NK-92 (cell line): ENCODE measurements around the gene INTS4.
"Not testable (repeated sequence)": the region's sequence is repeated elsewhere in the genome, so short reads cannot be mapped to it uniquely, and the experiment has no call there.

Source experiments
- DNase-seq: peaks from one replicate; lab custom pipeline; 2025; ENCODE audit not compliant: unreplicated experiment; lab: John Stamatoyannopoulos, UW

INTS4 gene

DNA sequence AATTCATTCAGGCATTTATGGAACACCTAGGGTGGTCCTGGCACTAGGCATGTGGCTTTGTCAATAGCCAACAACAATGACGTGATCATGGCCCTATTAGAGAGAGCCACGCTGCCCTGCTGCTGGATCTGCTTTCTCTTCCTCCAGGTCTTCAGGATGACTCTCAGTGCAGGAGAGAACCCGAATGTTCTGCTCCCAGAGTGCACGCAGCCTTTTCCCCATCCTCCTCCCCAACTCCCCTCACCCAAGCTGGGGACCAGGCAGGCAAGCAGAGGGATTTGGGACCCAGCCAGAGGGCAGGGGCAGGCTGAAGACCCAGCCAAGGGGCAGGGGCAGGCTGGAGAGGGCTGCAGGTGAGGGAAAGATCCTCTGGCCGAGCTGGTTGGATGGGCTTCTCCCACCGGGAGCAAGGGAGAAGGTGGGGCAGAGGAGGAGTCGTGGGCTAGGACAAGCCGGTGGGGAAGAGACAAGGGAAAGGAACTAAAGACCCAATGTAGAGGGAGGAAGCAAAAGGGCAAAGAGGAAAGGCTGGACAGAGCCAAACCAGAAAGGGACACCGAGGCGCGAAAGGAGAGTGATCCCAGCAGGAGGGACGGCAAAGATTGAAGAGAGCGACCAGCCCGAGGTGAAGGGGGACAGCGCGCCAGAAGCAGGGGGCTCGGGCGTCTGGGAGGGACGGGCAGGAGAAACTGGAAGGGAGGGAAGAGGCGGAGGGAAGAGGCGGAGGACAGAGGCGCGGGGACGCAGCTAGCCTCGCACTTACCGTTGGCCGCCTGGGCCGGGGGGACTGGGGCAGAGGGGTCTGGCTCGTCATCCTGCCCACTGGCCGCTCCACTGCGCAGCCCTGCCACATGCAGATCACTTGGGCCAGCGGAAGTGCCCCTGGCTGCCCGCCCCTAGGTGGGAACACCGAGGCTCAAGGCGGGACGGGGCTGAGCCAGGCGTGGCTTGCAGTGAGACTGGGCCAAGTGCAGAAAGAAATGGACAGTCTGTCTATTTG lies 28.2 kb upstream of the INTS4 start, which contains the start of gene KCTD14:
TSS of gene KCTD14 (minus strand) at position 880 of the 1,000 bp plus-strand sequence. CDS start at position 853, 27 bp downstream.
- no peak for DNase-seq

DNA sequence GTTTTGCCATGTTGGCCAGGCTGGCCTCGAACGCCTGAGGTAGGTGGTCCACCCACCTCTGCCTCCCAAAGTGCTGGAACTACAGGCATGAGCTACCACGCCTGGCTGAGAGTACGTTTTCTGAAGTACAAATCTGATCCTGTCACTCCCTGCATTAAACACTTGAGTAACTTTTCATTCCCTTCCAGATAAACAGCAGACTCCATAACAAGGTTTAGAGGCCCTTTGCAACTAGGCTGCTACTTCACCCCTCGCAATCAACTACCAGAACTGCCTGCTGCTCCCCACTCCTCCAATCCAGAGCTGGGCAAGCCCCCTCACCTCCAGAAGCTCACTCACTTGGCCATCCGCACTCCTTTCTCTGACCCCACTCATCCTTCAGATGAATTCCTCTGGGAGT lies 27.1 kb upstream of the INTS4 start:
- DNase-seq, result no peak

DNA sequence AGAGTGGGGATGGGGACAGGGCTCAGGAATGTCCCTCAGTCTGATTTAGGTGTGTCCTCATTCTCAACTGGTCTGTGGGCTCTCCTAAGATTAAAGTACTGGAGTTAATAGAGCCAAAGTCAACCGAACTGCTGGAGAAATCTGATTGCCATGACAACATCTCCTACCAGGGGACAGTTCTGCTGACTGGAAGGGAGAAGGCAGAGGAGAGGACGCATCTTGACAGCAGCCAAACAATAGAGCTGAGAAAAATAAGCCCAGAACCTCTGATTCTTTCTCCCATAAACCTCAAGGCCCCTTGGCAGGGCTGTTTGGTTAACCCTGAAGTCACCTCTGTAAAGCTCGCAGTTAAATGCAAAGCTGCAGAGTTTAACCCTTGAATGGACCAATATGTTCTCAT lies 25.8 kb upstream of the INTS4 start:
- DNase-seq, result no peak

DNA sequence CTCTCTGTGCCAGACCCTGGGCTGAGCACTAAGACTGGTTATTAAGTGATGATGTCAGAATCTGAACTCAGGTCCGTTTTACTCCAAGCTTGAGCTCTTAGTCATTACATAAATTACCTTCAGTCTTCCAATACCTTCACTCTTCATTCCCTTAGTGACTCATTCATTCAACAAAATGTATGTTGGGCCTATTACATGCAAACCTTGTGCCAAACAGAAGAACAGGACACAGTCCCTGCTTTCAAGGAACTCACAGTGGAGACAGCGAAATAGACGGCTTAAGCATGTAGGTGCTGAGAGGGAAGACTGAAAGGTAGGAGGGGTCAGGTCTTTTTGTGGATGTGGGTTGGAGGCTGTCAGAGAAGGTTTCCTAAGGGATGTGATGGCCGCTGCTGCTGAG lies 25.3 kb upstream of the INTS4 start:
- DNase-seq, result no peak

DNA sequence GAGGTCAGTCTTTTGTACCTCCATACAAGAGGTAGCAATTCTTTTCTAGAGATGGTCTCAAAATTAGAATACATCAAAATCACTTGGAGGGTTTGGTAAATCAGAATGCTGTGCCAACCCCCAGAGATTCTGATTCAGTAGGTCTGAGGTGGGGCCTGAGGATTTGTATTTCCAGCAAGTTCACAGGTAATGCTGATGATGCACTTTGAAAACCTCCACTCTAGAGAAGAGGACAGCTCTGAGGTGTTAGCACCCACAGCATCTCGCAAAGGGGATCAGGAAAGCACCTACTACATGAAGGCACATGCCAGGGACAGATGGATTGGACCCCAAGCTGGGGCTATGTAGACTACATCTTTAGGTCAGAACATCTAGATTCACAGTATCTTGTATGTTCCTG lies 21.4 kb upstream of the INTS4 start:
- no peak for DNase-seq

DNA sequence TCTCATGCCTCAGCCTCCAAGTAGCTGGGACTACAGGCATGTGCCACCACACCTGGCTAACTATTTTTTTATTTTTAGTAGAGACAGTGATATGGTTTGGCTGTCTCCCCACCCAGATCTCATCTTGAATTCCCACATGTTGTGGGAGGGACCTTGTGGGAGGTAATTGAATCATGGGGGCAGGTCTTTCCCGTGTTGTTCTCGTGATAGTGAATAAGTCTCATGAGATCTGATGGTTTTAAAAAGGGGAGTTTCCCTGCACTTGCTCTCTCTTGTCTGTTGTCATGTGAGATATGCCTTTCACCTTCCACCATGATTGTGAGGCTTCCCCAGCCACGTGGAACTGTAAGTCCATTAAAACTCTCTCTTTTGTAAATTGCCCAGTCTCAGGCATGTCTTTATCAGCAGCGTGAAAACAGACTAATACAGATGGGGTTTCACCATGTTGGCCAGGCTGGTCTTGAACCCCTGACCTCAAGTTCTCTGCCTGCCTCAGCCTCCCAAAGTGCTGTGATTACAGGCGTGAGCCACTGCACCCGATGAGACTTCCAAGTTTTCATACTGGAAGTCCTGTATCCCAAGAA lies 20.6 kb upstream of the INTS4 start:
- DNase-seq, result not testable (repeated sequence)

DNA sequence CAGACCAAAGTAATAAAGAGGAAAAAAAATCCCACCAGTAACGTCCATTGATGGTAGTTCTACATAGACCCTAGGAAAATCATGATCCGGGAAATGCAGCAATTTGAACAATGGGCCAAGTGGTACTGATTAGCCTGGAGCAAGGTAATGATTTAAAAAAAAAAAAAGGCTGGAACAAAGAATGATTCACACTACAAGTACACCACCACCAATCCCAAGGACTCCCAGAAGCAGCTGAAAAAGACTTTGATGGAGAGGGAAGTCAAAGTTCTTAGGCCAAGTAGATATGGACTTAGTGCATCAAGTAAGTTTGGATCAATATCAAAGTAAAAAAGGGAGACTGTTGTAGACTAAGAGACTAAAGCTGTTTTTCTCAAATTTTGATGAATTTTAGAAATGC lies 16.8 kb upstream of the INTS4 start:
- DNase-seq, result no peak

DNA sequence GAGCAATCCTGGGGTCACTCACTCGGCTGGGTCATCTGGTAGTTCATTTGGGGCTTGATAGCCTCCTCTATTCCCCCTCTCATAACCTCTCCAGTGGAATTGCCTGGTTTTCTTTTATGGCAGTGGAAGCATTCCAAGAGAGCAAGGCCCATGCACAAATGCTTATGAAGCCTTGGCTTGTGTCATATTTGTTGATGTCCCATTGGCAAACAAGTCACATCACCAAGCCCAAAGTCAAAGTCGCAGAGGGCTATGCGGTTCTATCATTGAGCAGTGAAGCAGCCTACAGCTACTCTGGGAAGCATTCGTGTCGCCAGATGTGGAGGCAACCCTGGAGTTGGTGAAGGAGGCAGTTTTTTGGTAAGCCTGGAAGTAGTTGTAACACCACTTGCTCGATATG lies 16.3 kb upstream of the INTS4 start:
- no peak for DNase-seq

DNA sequence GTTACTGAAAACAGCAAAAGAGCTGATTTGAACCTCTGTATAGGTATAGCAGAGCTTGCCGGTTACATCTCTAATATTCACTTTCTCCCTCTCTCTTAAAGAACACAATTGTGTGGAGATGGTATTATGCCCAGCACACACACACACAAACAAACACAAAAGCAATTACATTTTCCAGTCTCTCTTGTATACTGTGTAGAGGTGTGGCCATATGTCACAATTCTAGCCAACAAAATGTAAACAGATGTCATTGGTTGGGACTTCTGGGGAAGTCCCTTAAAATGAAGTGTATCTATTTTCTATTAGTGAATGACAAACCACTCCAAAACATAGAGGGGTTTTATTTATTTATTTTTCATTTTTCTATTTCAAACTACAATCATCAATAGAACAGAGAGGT lies 15.8 kb upstream of the INTS4 start:
- DNase-seq, result no peak

DNA sequence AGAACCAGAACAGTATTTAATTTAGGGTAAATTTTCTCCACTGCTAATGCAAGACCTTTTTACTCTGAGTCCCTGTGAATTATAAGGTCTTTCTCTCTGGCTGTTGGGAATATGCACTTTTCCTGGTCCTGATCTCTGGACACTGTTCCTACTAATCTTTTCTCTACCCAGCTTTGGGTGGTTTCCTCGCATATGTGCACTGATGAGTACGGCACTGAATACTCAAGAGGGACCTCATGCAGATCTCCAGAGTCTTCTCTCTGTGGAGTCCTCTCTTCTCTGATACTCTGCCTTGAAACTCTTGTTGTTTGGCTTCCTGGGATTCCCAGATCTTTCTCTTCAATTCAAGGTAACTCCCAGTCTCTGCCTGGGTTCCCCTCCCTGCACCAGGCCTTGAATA lies 14.6 kb upstream of the INTS4 start:
- no peak for DNase-seq

DNA sequence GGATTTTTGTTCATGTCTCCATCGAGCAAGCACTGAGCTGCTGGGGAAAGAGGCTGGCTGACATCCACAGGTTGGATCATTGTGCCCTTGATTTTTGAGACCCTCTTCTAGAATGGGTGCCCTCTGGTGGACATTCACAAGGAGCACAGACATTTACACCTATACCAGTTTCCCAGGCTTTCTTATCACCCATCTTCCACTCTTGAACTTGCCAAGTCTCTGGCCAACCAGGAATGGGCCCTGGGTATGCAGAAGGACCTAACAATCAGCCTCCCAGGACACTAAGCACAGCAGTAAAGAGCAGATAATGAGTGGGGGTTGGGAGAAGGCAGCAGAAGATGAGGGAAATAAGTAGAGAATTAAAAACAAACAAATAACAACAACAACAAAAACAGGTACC lies 5.7 kb upstream of the INTS4 start:
- no peak for DNase-seq

DNA sequence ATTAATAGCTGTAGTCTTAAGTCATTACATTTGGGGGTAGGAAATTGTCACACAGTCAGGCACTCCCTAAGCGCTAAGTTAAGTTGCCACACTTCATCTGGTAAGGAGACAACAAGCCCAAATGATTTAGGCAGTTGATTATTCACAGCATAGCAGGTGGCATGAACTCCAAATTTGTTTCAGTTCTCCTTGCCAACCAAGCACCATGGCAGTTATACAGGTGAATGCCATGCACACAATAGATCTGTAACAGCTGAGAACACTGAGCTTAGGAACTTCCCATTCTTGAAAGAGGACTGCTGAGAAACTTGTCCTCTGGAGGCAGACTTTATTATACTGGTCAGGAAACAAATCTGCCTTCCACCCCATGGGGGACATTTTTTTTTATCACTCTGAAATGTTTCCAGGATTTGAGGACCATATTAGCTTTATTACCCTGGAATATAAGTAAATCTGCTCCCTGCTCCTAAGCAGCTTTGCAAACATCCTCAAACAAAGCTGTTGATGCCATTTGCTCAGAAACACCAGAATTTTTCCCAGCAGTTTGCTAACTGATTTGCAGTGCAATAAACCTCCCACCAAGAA lies 5.1 kb upstream of the INTS4 start:
- no peak for DNase-seq

DNA sequence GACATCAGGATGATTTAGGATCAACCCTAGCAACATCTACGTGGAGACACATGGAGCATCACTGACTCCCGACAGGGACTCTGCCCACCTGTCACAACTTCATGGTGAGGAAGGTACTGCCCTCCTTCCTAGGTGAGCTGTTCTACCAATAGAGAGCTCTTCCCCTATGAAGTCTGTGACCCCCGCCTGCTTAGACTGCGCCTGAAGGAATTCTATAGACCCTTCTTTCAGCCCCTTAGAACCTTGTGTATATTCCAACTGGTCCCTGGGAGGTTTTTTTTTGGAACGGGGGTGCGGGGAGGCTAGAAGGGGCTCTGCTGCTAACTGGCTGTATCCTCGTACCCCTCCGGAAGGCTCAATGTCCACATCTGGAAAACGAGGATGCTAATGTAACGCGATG lies 566 bp downstream of the INTS4 start:
- no peak for DNase-seq

DNA sequence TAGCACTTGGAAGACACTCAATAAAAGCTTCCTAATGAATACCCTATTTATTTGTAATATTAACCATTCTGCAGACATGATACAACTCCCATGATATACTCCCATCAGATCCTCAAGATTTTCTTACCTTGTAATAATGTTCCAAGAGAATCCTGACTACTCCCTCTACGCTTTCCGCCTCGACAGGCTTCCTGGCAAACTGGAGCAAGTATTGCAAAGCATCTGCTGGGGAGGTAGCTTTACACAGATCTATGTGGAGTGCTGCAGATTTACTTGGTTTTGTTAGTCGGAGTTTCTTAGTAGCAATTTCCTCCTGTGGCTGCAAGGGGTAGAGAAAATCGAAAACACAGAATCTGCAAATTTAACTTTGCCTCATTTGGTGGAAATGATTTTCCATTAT lies 3.5 kb downstream of the INTS4 start:
- no peak for DNase-seq

DNA sequence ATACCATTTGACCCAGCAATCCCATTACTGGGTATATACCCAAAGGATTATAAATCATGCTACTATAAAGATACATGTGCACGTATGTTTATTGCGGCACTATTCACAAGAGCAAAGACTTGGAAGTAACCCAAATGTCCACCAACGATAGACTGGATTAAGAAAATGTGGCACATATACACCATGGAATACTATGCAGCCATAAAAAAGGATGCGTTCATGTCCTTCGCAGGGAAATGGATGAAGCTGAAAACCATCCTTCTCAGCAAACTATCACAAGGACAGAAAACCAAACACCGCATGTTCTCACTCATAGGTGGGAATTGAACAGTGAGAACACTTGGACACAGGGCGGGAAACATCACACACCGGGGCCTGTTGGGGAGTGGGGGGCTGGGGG lies 8.0 kb downstream of the INTS4 start:
- not testable (repeated sequence) for DNase-seq

DNA sequence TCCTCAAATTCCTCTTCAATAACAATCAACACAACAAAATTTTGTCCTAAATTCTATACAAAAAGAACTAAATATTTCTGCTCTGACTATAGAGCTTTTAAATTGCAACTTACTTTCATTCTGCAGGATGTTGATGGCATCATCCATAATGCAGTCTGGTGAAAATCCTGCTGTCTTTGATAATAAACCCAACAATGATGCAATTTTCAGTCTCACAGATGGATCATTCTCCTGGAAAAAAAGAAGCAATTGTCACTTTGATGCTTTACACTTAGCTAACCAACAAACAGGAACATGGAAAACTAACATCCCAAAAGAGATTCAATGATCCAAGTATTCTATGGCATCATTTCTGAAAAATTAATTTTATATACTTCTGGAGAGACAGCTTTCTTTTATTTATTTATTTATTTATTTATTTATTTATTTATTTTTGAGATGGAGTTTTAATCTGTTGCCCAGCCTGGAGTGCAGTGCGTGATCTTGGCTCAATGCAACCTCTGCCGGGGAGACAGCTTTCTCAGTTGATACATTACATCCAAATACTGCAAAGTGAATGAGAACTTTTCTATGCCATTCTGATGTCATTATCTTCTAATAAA lies 13.0 kb downstream of the INTS4 start:
- no peak for DNase-seq

DNA sequence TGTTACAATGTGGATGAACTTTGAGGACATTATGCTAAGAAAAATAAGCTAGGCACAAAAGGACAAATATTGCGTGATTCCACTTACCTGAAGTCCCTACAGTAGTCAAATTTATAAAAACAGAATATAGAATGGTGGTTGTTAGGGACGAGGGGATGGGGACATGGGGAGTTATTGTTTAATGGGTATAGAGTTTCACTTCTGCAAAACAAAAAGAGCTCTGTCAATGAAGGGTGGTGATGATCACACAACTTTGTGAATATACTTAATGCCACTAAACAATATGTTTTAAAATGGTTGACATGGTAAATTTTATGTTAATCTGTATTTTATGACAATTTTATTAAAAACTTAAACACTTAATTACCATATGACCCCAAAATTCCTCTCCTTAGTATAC lies 26.1 kb downstream of the INTS4 start:
- no peak for DNase-seq

DNA sequence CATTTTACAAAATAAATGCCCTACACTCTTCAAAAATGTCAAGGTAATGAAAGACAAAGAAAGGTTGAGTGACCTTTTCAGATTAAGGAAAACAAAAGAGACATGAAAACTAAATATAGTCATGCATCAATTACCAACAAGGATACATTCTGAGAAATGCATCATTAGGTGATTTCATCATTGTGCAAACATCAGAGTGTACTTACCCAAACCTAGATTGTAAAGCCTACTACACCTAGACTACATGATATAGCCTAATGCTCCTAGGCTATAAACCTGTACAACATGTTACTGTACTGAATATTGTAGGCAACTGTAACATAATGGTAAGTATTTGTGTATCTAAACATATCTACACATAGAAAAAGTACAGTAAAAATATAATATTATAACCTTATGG lies 26.7 kb downstream of the INTS4 start:
- no peak for DNase-seq

DNA sequence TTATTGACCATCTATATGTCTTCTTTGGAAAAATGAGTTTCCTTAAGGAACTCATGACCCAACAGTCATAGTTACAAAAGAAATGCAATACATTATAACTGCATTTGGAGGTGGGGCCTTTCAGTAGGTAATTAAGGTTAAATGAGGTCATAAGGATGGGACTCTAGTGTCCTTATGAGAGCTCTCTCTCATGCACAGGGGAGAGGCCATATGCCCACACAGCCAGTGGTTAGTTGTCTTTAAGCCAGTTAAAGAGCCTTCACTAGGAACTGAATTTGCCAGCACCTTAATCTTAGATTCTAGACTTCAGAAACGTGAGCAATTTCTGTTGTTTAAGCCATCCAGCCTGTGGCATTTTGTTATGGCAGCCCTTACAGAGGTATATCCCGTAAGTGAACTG lies 27.3 kb downstream of the INTS4 start:
- no peak for DNase-seq

DNA sequence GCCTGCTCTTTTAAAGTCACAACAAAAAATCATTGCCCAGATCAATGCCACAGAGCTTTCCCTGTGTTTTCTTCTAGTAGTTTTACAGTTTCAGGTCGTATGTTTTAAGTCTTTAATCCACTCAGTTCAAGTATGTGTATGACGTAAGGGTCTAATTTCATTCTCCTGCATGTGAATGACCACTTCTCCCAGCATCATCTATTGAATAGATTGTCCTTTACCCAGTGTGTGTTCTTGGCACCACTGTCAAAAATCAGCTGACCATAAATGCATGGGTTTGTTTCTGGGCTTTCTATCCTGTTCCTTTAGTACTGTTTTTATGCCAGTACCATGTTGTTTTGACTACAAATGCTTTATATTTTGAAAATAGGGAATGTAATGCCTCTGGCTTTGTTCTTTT lies 28.1 kb downstream of the INTS4 start:
- DNase-seq, result no peak

DNA sequence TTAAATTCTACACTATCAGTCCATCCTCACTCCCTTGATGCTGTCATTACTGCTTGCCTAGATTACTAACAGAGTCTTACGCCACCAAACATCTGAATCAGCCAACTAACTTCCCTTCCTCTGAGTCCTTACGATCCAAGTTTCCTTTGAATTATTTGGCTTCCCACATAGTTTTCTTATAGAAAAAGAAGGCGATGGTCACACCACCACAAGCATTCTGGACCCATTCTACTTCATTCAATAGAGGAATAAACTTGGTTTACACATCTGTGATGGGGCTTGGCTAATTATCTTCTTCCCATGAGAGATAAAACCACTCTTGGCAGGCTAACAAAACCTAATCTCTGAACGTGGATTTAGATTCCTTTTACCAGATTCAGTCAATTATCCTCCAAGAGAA lies 35.0 kb downstream of the INTS4 start:
- no peak for DNase-seq
